Muscle of back (tissue), 11 donors: ENCODE data around the gene OR2D3. TPM values are rescaled to one million over a fixed set of nuclear protein-coding genes. Genes with fewer than 3 reads are reported as not detected.
"Not testable (repeated sequence)": the region's sequence is repeated elsewhere in the genome, so short reads cannot be mapped to it uniquely, and the experiment has no call there.

Source experiments
- DNase-seq, 3 donors: peaks; one replicate each; pipeline versions ENCODE4 v3.0.0 to v3.0.0-alpha.2; 2013
- polyA plus RNA-seq, 10 donors: library from polyadenylated mRNA; unstranded; fragments of 120-200 nt; gene quantifications; one replicate each; pipeline ENCODE4 v1.2.1, GENCODE V29; 2013; ENCODE audit not compliant: insufficient read length in 10 of 10

The OR2D3 gene
- polyA plus RNA-seq, 10 donors, result not detected

GRCh38 chr11:6927030-6927617 is 6.3 kb downstream of the OR2D3 start:
- DNase-seq, result peak in 1 of 3 donors; percentile 1

DNA sequence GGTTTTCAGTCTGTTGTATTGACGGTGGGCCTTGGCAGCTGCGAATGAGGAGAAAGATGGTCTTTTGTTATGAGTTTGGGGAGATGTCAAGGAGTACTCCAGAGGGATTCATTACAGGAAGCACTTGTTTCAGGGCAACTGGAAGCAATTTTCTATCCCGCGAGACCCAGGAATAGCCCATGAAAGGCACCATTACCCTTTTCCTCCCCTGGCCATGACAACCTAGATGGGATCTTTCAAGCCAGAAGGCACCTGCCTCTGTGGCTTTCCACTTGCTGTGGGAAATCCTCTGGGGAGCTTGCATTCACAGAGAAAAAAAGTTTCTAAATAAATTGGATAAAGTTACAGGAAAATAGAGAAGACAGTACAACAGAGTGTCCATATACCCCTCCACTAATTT is 8.1 kb downstream of the OR2D3 start:
- DNase-seq, result no peak

DNA sequence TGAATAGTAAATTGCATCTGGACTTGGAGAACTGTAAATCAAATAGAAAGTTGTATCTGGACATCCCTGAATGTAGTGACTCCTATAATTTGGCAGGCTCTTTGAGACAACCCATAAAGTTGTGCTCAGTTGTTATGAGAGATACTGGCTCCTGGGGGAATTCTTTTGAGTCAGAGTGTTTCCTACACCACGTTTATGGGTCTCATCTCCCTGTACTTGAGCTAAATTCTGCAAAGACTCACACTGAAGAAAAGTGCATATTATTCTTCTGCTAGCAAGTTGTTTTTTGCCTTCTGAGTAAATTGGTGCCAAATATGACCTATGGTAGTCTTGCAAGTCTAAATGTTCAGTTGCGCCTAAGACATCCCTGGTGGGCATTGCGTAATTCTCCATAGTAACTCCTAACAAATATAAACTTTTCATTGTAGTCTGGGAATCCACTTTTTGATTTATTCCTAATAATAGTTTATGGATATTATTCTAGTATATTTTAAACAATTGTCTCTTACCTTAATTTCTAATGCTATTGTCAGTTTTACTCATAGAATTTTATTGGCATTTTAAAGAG is 10.4 kb downstream of the OR2D3 start:
- peak in 2 of 3 donors; percentile 16 to 29 for DNase-seq

- DNase-seq, result no peak
These were observed 11.3 kb downstream of the OR2D3 start for GRCh38 chr11:6932145-6932544.

- DNase-seq, result no peak
These were observed 21.2 kb downstream of the OR2D3 start for GRCh38 chr11:6941970-6942369.

GRCh38 chr11:6943131-6943530 is 22.3 kb downstream of the OR2D3 start:
- no peak for DNase-seq

DNA sequence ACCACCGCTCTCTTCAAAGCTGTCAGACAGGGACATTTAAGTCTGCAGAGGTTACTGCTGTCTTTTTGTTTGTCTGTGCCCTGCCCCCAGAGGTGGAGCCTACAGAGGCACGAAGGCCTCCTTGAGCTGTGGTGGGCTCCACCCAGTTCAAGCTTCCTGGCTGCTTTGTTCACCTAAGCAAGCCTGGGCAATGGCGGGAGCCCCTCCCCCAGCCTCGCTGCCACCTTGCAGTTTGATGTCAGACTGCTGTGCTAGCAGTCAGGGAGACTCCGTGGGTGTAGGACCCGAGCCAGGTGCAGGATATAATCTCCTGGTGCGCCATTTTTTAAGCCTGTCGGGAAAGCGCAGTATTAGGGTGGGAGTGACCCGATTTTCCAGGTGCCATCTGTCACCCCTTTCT is 33.4 kb downstream of the OR2D3 start:
- not testable (repeated sequence) for DNase-seq

GRCh38 chr11:6962141-6962540 is 41.3 kb downstream of the OR2D3 start:
- DNase-seq, result no peak

DNA sequence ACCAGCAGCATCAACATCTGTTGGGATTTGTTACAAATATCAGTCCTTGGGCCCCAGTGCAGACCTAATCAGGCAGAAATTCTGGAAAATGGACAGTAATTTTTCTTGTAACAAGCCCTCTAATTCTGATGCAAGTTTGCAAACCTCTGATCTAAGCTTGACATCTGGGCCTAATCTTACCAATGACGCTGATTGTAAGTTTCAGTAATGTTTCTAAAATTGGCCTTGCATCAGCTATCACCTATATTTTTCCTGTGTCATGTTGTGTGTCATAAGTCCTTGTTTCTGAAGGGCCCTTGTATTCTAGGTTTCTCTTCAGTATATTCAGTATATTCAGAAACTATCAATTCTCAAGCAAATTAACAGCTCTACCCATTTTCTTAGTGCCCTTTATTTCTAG is 41.9 kb downstream of the OR2D3 start:
- no peak for DNase-seq

DNA sequence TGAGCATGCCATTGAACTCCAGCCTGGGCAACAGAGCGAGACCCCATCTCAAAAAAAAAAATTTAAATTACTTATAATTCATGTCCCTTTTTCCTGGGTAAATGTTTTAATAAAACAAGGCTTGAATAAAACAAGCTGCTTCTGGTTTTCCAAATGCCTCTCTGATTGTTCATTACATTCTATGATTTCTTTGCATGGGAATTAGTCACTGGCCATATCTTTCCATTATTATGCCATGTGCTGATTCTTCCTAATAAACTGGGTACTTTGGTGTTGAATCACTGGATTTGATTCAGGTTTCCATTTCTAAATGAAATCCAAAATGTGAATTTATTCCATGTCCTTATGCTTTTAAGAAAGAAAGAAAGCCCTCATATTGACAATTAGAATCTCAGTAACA is 48.0 kb downstream of the OR2D3 start:
- peak in 1 of 3 donors; percentile 12 for DNase-seq

DNA sequence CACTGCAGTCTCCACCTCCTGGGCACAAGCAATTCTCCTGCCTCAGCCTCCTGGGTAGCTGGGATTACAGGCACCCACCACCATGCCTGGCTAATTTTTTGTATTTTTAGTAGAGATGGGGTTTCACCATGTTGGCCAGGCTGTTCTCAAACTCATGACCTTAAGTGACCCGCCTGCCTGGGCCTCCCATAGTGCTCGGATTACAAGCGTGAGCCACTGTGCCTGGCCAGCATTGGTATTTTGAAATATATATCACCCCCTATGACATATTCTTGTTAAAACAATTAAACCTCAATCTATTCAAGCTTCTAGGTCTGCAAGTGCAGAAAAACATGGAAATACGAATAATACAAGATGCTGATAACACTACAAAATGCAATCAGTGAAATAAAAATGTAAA is 49.1 kb downstream of the OR2D3 start:
- DNase-seq, result not testable (repeated sequence)

Other genes starting within 250 kb of the OR2D3 start
- gene MRPL17, start 237.7 kb upstream of the OR2D3 start, polyA plus RNA-seq, result 10 to 100 TPM; 54.3 to 79.9 (median 59.9) TPM
- gene OR2AG2, start 149.0 kb upstream of the OR2D3 start, polyA plus RNA-seq, result under 1 TPM in 2 of 10 donors, not detected in 8; 0.09 to 0.16 TPM
- gene OR2AG1, start 138.0 kb upstream of the OR2D3 start, polyA plus RNA-seq, result under 1 TPM in 2 of 10 donors, not detected in 8; 0.04 to 0.10 TPM
- gene OR6A2, start 121.3 kb upstream of the OR2D3 start, polyA plus RNA-seq, result not detected
- gene OR10A5, start 75.3 kb upstream of the OR2D3 start, polyA plus RNA-seq, result not detected
- not detected for gene OR10A2, start 57.9 kb upstream of the OR2D3 start, polyA plus RNA-seq
- gene OR10A4, start 44.4 kb upstream of the OR2D3 start, polyA plus RNA-seq, result not detected
- gene OR2D2, start 28.5 kb upstream of the OR2D3 start, polyA plus RNA-seq, result not detected
- gene ZNF215, start 5.4 kb downstream of the OR2D3 start, polyA plus RNA-seq, result 1 to 10 TPM in 3 of 10 donors, under 1 TPM in 7; 0.55 to 1.7 (median 0.97) TPM
- gene ZNF214, start 99.3 kb downstream of the OR2D3 start, polyA plus RNA-seq, result 1 to 10 TPM; 1.3 to 3.0 (median 2.3) TPM
- gene NLRP14, start 99.5 kb downstream of the OR2D3 start, polyA plus RNA-seq, result under 1 TPM in 9 of 10 donors, not detected in 1; 0.03 to 0.14 (median 0.08) TPM
- not detected for gene RBMXL2, start 168.0 kb downstream of the OR2D3 start, polyA plus RNA-seq